HepG2 (cell line): ENCODE results near the gene ZNF764.

ENCODE experiments used
- ATF3 ChIP-seq: sonication (generic); formaldehyde crosslinking; IDR thresholded peaks from 2 replicates; pipeline ENCODE4 v1.4.0; 2020; ENCODE audit warnings: missing genetic modification reagents
- CTCF ChIP-seq: sonication (generic); formaldehyde crosslinking; IDR thresholded peaks from 2 replicates; pipeline ENCODE4 v1.5.0; 2020; ENCODE audit warnings: mild to moderate bottlenecking, missing genetic modification reagents, moderate library complexity
- ELF1 ChIP-seq: sonication (generic); formaldehyde crosslinking; IDR thresholded peaks from 2 replicates; pipeline ENCODE4 v1.4.0; 2020; ENCODE audit warnings: missing genetic modification reagents
- FUBP1 ChIP-seq: sonication (generic); formaldehyde crosslinking; IDR thresholded peaks from 2 replicates; pipeline ENCODE4 v1.5.1; 2020; ENCODE audit warnings: missing genetic modification reagents, mild to moderate bottlenecking, borderline replicate concordance
- KDM1A ChIP-seq: IDR thresholded peaks from 2 replicates; pipeline ENCODE4 v1.6.1; 2016; ENCODE audit warnings: missing compliant biosample characterization
- POLR2A ChIP-seq, 2 experiments: IDR thresholded peaks; 2 replicates each; pipeline ENCODE4 v1.6.1; 2011; ENCODE audit warnings: low read depth in 2 of 2, low read length in 2 of 2, mild to moderate bottlenecking in 1 of 2, moderate library complexity in 1 of 2; ENCODE audit not compliant: insufficient read depth in 1 of 2
- POLR2AphosphoS2 ChIP-seq: IDR thresholded peaks from 2 replicates; pipeline ENCODE4 v1.6.1; 2011; ENCODE audit warnings: low read depth, low read length, improper control_type of control experiment
- SRF ChIP-seq: IDR thresholded peaks from 2 replicates; pipeline ENCODE4 v1.6.1; 2011; ENCODE audit warnings: mild to moderate bottlenecking, low read depth, low read length, moderate library complexity
- TCF7L2 ChIP-seq: IDR thresholded peaks from 2 replicates; pipeline ENCODE4 v1.6.1; 2011; ENCODE audit warnings: mild to moderate bottlenecking, low read depth, low read length, moderate library complexity
- ZMAT5 ChIP-seq: sonication (generic); formaldehyde crosslinking; IDR thresholded peaks from 2 replicates; pipeline ENCODE4 v1.5.0; 2020; ENCODE audit warnings: mild to moderate bottlenecking, low read depth, missing genetic modification reagents, borderline replicate concordance
- ZNF513 ChIP-seq: sonication (generic); formaldehyde crosslinking; conservative IDR thresholded peaks from 2 replicates; pipeline ENCODE4 v1.5.0; 2020; ENCODE audit warnings: missing genetic modification reagents

- no peak for TF ChIP-seq TCF7L2
- no peak for TF ChIP-seq POLR2AphosphoS2
- TF ChIP-seq FUBP1 (CRISPR knock-in tag), result no peak
- no peak for TF ChIP-seq ELF1 (CRISPR knock-in tag)
- no peak for TF ChIP-seq ATF3 (CRISPR knock-in tag)
- no peak for TF ChIP-seq ZNF513
- no peak for TF ChIP-seq ZMAT5 (CRISPR knock-in tag)
- TF ChIP-seq CTCF (CRISPR knock-in tag), result no peak
- no peak for TF ChIP-seq POLR2A (IDR thresholded peaks at IDR 0.05; ENCODE audit: insufficient read depth in 1 of 2, low read depth in 2 of 2, low read length in 2 of 2)
- no peak for TF ChIP-seq KDM1A (CRISPR knock-in tag)
- no peak for TF ChIP-seq SRF
Observed at GRCh38 chr16:30605158-30605557, 47.0 kb upstream of the ZNF764 start.
